Stomach (tissue), 9 donors: ENCODE measurements around the gene EIF1AD. TPM values are rescaled to one million over a fixed set of nuclear protein-coding genes. Genes with fewer than 3 reads are reported as not detected.

Experiments
- DNase-seq, 2 donors: peaks; one replicate each; pipeline versions ENCODE4 v3.0.0 to v3.0.0-alpha.2; 2013 to 2019
- H3K27ac ChIP-seq, 5 donors: fragments of 200-600 bp in 4 of 5; sonication (generic) in 4 of 5; one replicate each; pipeline ENCODE4 v1.5.1; 2013 to 2019; ENCODE audit warnings: mild to moderate bottlenecking in 1 of 5, moderate library complexity in 1 of 5
- H3K27me3 ChIP-seq, 3 donors: fragments of 200-600 bp; sonication (generic); one replicate each; pipeline ENCODE4 v1.5.1; 2017 to 2019; ENCODE audit warnings: mixed run types in 1 of 3
- H3K36me3 ChIP-seq, 4 donors: fragments of 200-600 bp; sonication (generic); 1 replicate in 3 of 4; 2 replicates in 1 of 4; pipeline ENCODE4 v1.5.1; 2016 to 2019
- H3K4me1 ChIP-seq, 4 donors: fragments of 200-600 bp; sonication (generic); one replicate each; pipeline ENCODE4 v1.5.1; 2016 to 2019
- H3K4me3 ChIP-seq, 4 donors: fragments of 200-600 bp; sonication (generic) in 3 of 4; one replicate each; pipeline ENCODE4 v1.5.1; 2016 to 2019; ENCODE audit warnings: mild to moderate bottlenecking in 1 of 4
- H3K9me3 ChIP-seq, 4 donors: fragments of 200-600 bp; sonication (generic); one replicate each; pipeline ENCODE4 v1.5.1; 2016 to 2019
- EP300 ChIP-seq: sonication (generic); formaldehyde crosslinking; IDR thresholded peaks from one replicate; pipeline ENCODE4 v1.6.1; 2017; ENCODE audit warnings: antibody characterized with exemption
- POLR2A ChIP-seq, 4 donors: fragments of 450-650 bp; IDR thresholded peaks; one replicate each; pipeline ENCODE4 v1.6.1; 2016; ENCODE audit warnings: antibody characterized with exemption in 4 of 4, control low read depth in 2 of 4, mild to moderate bottlenecking in 1 of 4, moderate library complexity in 1 of 4
- POLR2AphosphoS5 ChIP-seq, 3 donors: sonication (generic); formaldehyde crosslinking; IDR thresholded peaks; one replicate each; pipeline ENCODE4 v1.6.1; 2016; ENCODE audit warnings: antibody characterized with exemption in 3 of 3
- WGBS, 5 donors: extraction: QIAGEN DNeasy Blood & Tissue Kit in 3 of 5; methylation state at CpG; one replicate each; pipeline versions ENCODE4 v1.1.5 to v1.1.7; 2013 to 2018; 5-methylcytosine and 5-hydroxymethylcytosine counted together
- intact Hi-C: fragments of 100-400 bp; cut with DNase I; formaldehyde crosslinking; loops from one replicate; pipeline ENCODE4 v1.15.1; 2023; ENCODE audit warnings: low total_unique reads
- polyA plus RNA-seq, 3 donors: library from polyadenylated mRNA; stranded (reverse); fragments of 200-250 nt; gene quantifications; one replicate each; pipeline ENCODE4 v1.2.3, GENCODE V29; 2013
- total RNA-seq, 5 donors: library from RNA; depleted of rRNA; stranded (reverse); fragments of >200 nt; gene quantifications; one replicate each; pipeline versions ENCODE4 v1.1.0 to v1.2.3, GENCODE V29; 2014 to 2016
- TF ChIP-seq, protein P1 (sequence below), 7 experiments: fragments of 450-650 bp in 4 of 7; fragments of 200-600 bp in 3 of 7; sonication (generic) in 3 of 7; IDR thresholded peaks; one replicate each; pipeline ENCODE4 v1.5.1; 2016 to 2019; ENCODE audit warnings: antibody characterized with exemption in 7 of 7, control low read depth in 2 of 7, mild to moderate bottlenecking in 1 of 7
- donor health status: healthy with polysubstance abuse.
- donor health status: Bipolar disorder and iron deficiency.
- donor health status: healthy.

EIF1AD gene
- total and polyA plus RNA-seq, 8 donors: 3.8 to 26.1 (median 13.1) TPM; not detected in 1

DNA sequence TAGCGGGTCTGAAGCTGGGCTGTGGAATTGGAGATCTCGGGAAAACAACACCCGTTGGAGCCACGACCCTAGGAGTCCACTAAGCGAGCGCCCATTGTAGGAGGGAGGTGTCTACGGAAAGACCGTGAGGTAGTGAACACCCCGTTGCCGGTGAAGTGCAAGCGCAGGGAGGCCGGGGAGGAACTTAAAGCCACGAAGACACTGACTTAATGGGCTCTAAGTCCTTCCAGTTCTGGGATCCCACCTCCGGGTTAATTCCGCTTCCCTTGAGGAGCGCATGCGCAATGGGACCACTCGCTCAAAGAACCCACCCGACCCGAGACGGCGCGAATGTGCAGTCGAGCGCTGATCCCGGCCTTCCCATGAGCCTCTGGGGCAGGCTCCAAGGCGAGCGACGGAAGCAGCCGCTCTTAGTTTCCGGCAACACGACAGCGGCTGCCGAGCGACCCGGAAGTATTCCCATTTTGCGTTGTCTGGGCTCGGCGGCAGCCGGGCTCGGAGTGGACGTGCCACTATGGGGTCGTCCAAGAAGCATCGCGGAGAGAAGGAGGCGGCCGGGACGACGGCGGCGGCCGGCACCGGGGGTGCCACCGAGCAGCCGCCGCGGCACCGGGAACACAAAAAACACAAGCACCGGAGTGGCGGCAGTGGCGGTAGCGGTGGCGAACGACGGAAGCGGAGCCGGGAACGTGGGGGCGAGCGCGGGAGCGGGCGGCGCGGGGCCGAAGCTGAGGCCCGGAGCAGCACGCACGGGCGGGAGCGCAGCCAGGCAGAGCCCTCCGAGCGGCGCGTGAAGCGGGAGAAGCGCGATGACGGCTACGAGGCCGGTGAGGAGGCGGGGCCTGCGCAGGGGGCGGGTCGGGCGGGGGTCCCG lies 40.5 kb downstream of the EIF1AD start, which contains the start of gene SART1:
Gene SART1 (plus strand): TSS at position 468 of the 874 bp plus-strand sequence. CDS start 47 bp downstream, at position 515.
- peak; percentile 97 to 99 for DNase-seq
- Histone ChIP-seq H3K9me3 (no peaks in the 10 kb centered on the region), H3K4me1 (peaks cover 17 to 38% (median 32%) of the 10 kb centered on the region in 4 donors), H3K27me3 (peaks cover 0 to 12% (median 0%) of the 10 kb centered on the region in 3 donors), H3K36me3 (peaks cover 23 to 31% (median 30%) of the 10 kb centered on the region in 4 donors), H3K4me3 (peak within 1 kb of the TSS; percentile 97 to 100 (median 98)), H3K27ac (peak within 1 kb of the TSS; percentile 81 to 94 (median 91))
- intact Hi-C loops: loop anchor here (5.0 kb wide), 1 partner anchor 79 kb away; no protein-coding TSS in a partner anchor
- WGBS, 5 donors: 0 to 1% (median 0%) methylated on average over 32 to 97 of the region's 97 CpGs
- TF ChIP-seq POLR2AphosphoS5 (IDR thresholded peaks at IDR 0.05): peak; percentile 75 to 97 (median 93)
- peak in 1 of 4 donors; percentile 4 for TF ChIP-seq POLR2A (IDR thresholded peaks at IDR 0.05)
- no peak for TF ChIP-seq EP300
- TF ChIP-seq, protein P1, sequence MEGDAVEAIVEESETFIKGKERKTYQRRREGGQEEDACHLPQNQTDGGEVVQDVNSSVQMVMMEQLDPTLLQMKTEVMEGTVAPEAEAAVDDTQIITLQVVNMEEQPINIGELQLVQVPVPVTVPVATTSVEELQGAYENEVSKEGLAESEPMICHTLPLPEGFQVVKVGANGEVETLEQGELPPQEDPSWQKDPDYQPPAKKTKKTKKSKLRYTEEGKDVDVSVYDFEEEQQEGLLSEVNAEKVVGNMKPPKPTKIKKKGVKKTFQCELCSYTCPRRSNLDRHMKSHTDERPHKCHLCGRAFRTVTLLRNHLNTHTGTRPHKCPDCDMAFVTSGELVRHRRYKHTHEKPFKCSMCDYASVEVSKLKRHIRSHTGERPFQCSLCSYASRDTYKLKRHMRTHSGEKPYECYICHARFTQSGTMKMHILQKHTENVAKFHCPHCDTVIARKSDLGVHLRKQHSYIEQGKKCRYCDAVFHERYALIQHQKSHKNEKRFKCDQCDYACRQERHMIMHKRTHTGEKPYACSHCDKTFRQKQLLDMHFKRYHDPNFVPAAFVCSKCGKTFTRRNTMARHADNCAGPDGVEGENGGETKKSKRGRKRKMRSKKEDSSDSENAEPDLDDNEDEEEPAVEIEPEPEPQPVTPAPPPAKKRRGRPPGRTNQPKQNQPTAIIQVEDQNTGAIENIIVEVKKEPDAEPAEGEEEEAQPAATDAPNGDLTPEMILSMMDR (IDR thresholded peaks at IDR 0.05): peak in 1 of 7 experiments; percentile 29

DNA sequence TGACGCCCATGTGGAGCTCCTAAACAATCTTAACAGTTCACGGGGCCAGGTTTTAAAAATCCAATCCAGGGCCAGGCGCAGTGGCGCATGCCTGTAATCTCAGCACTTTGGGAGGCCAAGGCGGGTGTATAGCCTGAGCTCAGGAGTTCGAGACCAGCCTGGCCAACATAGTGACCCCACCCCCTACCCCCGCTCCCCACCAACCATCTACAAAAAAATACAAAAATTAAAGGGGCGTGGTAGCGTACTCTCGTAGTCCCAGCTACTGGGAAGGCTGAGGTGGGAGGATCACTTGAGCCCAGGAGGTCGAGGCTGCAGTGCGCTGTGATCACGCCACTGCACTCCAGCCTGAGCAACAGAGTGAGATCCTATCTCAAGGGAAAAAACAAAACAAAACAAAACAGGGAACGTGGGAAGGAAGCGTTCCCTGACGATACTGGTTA lies 41.1 kb downstream of the EIF1AD start:
- no peak for TF ChIP-seq EP300
- TF ChIP-seq, protein P1 (IDR thresholded peaks at IDR 0.05): no peak
- 44 to 55% (median 49%) methylated on average over 15 to 16 of the region's 16 CpGs for WGBS, 5 donors
- intact Hi-C loops: loop anchor here (5.0 kb wide), 1 partner anchor 79 kb away; no protein-coding TSS in a partner anchor
- Histone ChIP-seq H3K4me1 (peaks cover 17 to 38% (median 32%) of the 10 kb centered on the region in 4 donors), H3K36me3 (peaks cover 16 to 24% (median 24%) of the 10 kb centered on the region in 4 donors), H3K27ac (peak overlapping the region; percentile 76 to 94 (median 91)), H3K27me3 (peaks cover 0 to 12% (median 0%) of the 10 kb centered on the region in 3 donors), H3K9me3 (no peaks in the 10 kb centered on the region), H3K4me3 (peak overlapping the region; percentile 97 to 100 (median 98))
- DNase-seq: no peak

DNA sequence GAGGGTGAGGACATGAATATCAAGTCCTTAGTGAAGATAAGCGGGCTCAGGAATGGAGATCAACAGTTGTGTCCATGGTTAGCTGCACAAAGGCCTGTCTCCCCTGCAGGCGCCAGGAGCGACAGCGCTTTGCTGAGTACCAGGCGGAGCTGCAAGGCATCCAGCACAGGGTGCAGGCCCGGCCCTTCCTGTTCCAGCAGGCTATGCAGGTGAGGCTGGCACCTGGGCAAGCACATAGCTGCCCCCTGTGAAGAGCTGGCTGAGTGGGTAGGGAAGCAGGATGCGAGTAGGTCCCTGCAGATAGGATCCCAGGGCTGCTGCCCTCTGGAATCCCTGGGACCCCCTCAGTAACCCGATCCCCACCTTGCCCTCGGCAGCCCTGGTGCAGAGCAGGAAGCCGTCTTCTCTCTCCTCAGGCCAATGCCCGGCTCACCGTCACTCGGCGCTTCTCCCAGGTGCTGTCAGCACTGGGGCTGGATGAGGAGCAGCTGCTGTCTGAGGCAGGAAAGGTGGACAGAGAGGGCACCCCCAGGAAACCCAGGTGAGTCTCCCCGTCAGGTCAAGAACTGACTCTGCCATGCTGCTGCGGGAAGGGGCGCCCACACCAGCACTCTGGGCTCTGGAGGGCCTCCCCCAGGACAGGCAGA lies 43.1 kb downstream of the EIF1AD start:
- no peak for DNase-seq
- Histone ChIP-seq H3K9me3 (no peaks in the 10 kb centered on the region), H3K4me3 (no peak overlapping the region), H3K4me1 (peaks cover 17 to 27% (median 26%) of the 10 kb centered on the region in 4 donors), H3K36me3 (peaks cover 0 to 5% (median 4%) of the 10 kb centered on the region in 4 donors), H3K27ac (no peak overlapping the region), H3K27me3 (peaks cover 0 to 27% (median 9%) of the 10 kb centered on the region in 3 donors)
- 64 to 78% (median 76%) methylated on average over 15 to 17 of the region's 17 CpGs for WGBS, 5 donors
- no peak for TF ChIP-seq EP300
- no peak for TF ChIP-seq POLR2A (IDR thresholded peaks at IDR 0.05)
- TF ChIP-seq, protein P1 (IDR thresholded peaks at IDR 0.05): no peak
- TF ChIP-seq POLR2AphosphoS5 (IDR thresholded peaks at IDR 0.05): no peak
- intact Hi-C loops: no loop called here

DNA sequence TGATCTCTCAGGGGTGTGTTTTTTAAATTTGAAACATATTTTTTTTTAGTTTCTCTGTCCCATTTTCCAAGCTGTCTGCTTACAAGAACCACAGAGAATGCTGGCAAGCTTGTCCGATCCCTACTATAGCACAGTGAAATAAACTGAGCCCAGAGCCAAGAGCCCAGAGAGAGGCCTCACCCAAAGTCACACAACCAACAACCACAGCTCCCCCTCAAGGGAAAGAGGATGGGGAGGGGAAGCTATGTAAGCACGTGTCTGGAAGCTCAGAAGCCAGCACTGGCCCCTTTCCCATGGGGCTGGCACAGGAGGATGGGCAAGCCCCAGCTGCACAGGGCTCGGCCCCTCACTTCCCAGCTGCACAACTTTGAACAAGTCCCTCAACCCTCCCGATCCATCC lies 43.7 kb downstream of the EIF1AD start:
- peaks cover 14 to 21% (median 20%) of the 10 kb centered on the region in 4 donors for H3K4me1 ChIP-seq
- TF ChIP-seq EP300 (no peak), POLR2AphosphoS5 (IDR thresholded peaks at IDR 0.05) (no peak), POLR2A (IDR thresholded peaks at IDR 0.05) (no peak)
- TF ChIP-seq, protein P1 (IDR thresholded peaks at IDR 0.05): no peak

More for the DNA sequence above, 43.7 kb downstream of the EIF1AD start:
- no peaks in the 10 kb centered on the region for H3K9me3 ChIP-seq
- no peak for DNase-seq
- no peak overlapping the region for H3K27ac ChIP-seq
- intact Hi-C loops: no loop called here
- peaks cover 0 to 32% (median 9%) of the 10 kb centered on the region in 3 donors for H3K27me3 ChIP-seq
- no peak overlapping the region for H3K4me3 ChIP-seq
- WGBS, 5 donors: 48 to 76% (median 67%) methylated on average over 4 of the region's 4 CpGs
- H3K36me3 ChIP-seq: no peaks in the 10 kb centered on the region
